Neural progenitor cell (in vitro differentiated cells): ENCODE measurements around the gene INSYN1.

Source experiments
- EZH2 ChIP-seq: fragments of 200-600 bp; sonication (generic); IDR thresholded peaks from 2 replicates; pipeline ENCODE4 v1.6.1; 2017; ENCODE audit warnings: antibody characterized with exemption, mild to moderate bottlenecking, moderate library complexity
- EZH2phosphoT487 ChIP-seq: fragments of 200-600 bp; sonication (generic); IDR thresholded peaks from 2 replicates; pipeline ENCODE4 v1.6.1; 2017; ENCODE audit warnings: antibody characterized with exemption
- TF ChIP-seq, protein P1 (sequence below): fragments of 200-600 bp; sonication (generic); IDR thresholded peaks from 2 replicates; pipeline ENCODE4 v1.5.1; 2017; ENCODE audit warnings: antibody characterized with exemption, mild to moderate bottlenecking

DNA sequence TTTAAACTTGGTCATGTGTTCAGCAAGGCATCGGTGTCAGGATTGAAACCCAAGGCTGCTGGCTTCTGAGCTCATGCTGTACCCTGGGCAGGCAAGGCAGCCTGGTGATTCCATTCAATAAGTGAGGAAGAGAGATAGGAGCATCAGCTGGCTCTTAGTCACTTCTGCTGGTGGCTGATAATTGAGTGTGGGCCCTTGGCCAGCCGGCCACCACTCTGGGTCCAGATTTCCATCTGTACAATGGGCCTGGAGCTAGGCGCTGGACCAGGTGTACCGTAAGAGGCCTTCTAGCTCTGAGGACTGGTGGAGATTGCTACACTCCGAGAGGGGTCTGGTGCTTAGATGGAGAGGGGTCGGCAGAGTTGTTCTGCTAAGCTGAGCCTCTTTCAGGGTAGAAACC lies 64.7 kb downstream of the INSYN1 start:
- TF ChIP-seq, protein P1, sequence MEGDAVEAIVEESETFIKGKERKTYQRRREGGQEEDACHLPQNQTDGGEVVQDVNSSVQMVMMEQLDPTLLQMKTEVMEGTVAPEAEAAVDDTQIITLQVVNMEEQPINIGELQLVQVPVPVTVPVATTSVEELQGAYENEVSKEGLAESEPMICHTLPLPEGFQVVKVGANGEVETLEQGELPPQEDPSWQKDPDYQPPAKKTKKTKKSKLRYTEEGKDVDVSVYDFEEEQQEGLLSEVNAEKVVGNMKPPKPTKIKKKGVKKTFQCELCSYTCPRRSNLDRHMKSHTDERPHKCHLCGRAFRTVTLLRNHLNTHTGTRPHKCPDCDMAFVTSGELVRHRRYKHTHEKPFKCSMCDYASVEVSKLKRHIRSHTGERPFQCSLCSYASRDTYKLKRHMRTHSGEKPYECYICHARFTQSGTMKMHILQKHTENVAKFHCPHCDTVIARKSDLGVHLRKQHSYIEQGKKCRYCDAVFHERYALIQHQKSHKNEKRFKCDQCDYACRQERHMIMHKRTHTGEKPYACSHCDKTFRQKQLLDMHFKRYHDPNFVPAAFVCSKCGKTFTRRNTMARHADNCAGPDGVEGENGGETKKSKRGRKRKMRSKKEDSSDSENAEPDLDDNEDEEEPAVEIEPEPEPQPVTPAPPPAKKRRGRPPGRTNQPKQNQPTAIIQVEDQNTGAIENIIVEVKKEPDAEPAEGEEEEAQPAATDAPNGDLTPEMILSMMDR, result no peak
- TF ChIP-seq EZH2phosphoT487, result no peak
- no peak for TF ChIP-seq EZH2
